SK-N-MC (cell line): Measurements from ENCODE around the gene GIMAP2.

Experiments
- EZH2 ChIP-seq: fragments of 200-600 bp; sonication (generic); IDR thresholded peaks from one replicate; pipeline ENCODE4 v1.6.1; 2017; ENCODE audit warnings: antibody characterized with exemption
- POLR2AphosphoS5 ChIP-seq: IDR thresholded peaks from 2 replicates; pipeline ENCODE4 v1.6.1; 2012; ENCODE audit warnings: mild to moderate bottlenecking, low read depth, low read length, borderline replicate concordance

- TF ChIP-seq POLR2AphosphoS5 (no peak), EZH2 (no peak)
Observed at GRCh38 chr7:150675714-150676113, 9.8 kb upstream of the GIMAP2 start.
